HepG2 (cell line): ENCODE results near the gene CAMK2D. TPM values are rescaled to one million over a fixed set of nuclear protein-coding genes. Genes with fewer than 3 reads are reported as not detected.

Source experiments
- CCDC6 ChIP-seq: sonication (generic); formaldehyde crosslinking; IDR thresholded peaks from 2 replicates; pipeline ENCODE4 v1.8.1; 2022; ENCODE audit warnings: mild to moderate bottlenecking, missing genetic modification reagents, moderate library complexity
- ETV5 ChIP-seq: IDR thresholded peaks from 2 replicates; pipeline ENCODE4 v1.6.1; 2018; ENCODE audit warnings: missing biosample characterization, missing genetic modification reagents, inconsistent platforms, borderline replicate concordance
- KLF15 ChIP-seq: sonication (generic); formaldehyde crosslinking; IDR thresholded peaks from 2 replicates; pipeline ENCODE4 v1.8.1; 2023; ENCODE audit warnings: borderline replicate concordance, mild to moderate bottlenecking, inconsistent platforms, missing genetic modification reagents, mixed read lengths
- PHF20 ChIP-seq: sonication (generic); formaldehyde crosslinking; IDR thresholded peaks from 2 replicates; pipeline ENCODE4 v1.5.0; 2020; ENCODE audit warnings: mild to moderate bottlenecking, missing genetic modification reagents
- PHF21A ChIP-seq: sonication (generic); formaldehyde crosslinking; IDR thresholded peaks from 2 replicates; pipeline ENCODE4 v1.5.0; 2020; ENCODE audit warnings: mild to moderate bottlenecking, missing genetic modification reagents
- RAD51 ChIP-seq: fragments of 450-650 bp; IDR thresholded peaks from 2 replicates; pipeline ENCODE4 v1.6.1; 2016; ENCODE audit warnings: borderline replicate concordance
- SRSF1 ChIP-seq: fragments of 200-400 bp; formaldehyde crosslinking; optimal IDR thresholded peaks from 2 replicates; pipeline ENCODE3; 2017; ENCODE audit warnings: mild to moderate bottlenecking, low read depth, low read length, moderate library complexity
- U2AF1 ChIP-seq: fragments of 200-400 bp; formaldehyde crosslinking; optimal IDR thresholded peaks from 2 replicates; pipeline ENCODE3; 2017; ENCODE audit warnings: mild to moderate bottlenecking, low read depth, low read length
- ZFP36 ChIP-seq: fragments of 150-350 bp; IDR thresholded peaks from 2 replicates; pipeline ENCODE4 v1.6.1; 2018; ENCODE audit warnings: borderline replicate concordance, low read length, low read depth; ENCODE audit not compliant: partially characterized antibody
- ZNF468 ChIP-seq: sonication (generic); formaldehyde crosslinking; IDR thresholded peaks from 2 replicates; pipeline ENCODE4 v1.8.0; 2022; ENCODE audit warnings: mild to moderate bottlenecking, moderate library complexity, missing genetic modification reagents
- ZNF747 ChIP-seq: sonication (generic); formaldehyde crosslinking; IDR thresholded peaks from 2 replicates; pipeline ENCODE4 v1.8.1; 2023; ENCODE audit warnings: missing genetic modification reagents, mild to moderate bottlenecking, borderline replicate concordance
- polyA plus RNA-seq, 8 experiments: library from polyadenylated mRNA; depleted of rRNA in 3 of 8; stranded (reverse) in 7 of 8; unstranded in 1 of 8; fragments of >200 nt; fragmentation: Illumina TruSeq in 4 of 8; extraction: Trizol in 4 of 8; gene quantifications; 2 replicates each; pipeline versions ENCODE4 v1.2.1 to v1.2.3, GENCODE V29; 2011 to 2016; ENCODE audit warnings: low read depth in 4 of 8, missing spikeins in 1 of 8, mixed read lengths in 1 of 8; ENCODE audit not compliant: insufficient read depth in 1 of 8
- total RNA-seq, 5 experiments: library from RNA; depleted of rRNA; stranded (reverse); fragments of >200 nt; fragmentation: Illumina TruSeq; extraction: Trizol; gene quantifications; 2 replicates each; pipeline ENCODE4 v1.2.3, GENCODE V29; 2016; ENCODE audit warnings: low read depth in 1 of 5
- TF ChIP-seq, protein P1 (sequence below): sonication (generic); formaldehyde crosslinking; IDR thresholded peaks from 2 replicates; pipeline ENCODE4 v1.4.0; 2020; ENCODE audit warnings: missing genetic modification reagents
- TF ChIP-seq, protein P2 (sequence below): sonication (generic); formaldehyde crosslinking; IDR thresholded peaks from 2 replicates; pipeline ENCODE4 v1.5.1; 2020; ENCODE audit warnings: mild to moderate bottlenecking, missing genetic modification reagents, borderline replicate concordance
- TF ChIP-seq, protein P3 (sequence below): sonication (generic); formaldehyde crosslinking; IDR thresholded peaks from 2 replicates; pipeline ENCODE4 v1.4.0; 2020; ENCODE audit warnings: mild to moderate bottlenecking, missing genetic modification reagents

CAMK2D gene
- total and polyA plus RNA-seq, 2 of the 13 experiments (the other 11 are each of a cell fraction or from before 2014, with no cell fraction given), result 18.0 to 65.4 TPM

DNA sequence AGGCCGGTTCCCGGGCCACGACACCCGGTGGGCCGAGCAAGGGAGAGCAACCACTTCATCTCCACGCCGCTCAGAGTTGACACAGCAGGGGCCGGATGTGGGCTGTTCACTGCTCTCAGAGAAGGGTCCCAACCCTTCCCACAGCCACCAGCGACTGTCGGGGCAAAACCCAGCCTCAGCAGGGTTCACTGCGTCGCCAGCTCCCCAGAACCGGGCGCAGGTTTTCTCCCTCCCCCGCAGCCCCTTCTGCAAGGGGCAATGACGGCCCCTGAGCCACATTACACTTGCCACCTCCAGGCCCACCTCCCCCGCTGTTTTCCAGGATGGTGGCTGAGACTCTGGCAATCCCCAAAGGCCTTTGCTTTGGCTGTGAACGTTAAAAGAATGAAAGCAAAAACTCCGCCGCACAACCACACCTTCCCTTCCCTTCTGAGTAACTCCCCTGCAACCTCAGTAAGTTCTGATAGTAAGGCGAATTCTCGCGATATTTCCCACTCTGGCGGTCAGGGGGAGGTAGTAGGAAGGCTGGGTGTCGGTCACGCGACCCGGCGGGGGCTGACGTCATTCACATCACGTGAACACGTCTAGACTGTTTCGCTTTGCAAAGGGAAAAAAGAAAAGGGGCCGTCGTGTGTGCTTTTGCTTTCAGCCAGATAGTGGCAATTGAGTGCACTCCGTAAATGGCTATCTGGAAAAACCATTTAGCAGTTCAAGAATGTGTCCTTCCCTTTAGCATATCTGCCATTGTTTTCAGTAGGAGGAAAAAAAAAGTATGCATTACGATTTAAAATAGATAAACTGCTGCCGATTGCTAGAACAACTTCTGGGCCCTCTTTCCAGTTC lies 869 bp upstream of the CAMK2D start (continued):
- TF ChIP-seq, protein P1, sequence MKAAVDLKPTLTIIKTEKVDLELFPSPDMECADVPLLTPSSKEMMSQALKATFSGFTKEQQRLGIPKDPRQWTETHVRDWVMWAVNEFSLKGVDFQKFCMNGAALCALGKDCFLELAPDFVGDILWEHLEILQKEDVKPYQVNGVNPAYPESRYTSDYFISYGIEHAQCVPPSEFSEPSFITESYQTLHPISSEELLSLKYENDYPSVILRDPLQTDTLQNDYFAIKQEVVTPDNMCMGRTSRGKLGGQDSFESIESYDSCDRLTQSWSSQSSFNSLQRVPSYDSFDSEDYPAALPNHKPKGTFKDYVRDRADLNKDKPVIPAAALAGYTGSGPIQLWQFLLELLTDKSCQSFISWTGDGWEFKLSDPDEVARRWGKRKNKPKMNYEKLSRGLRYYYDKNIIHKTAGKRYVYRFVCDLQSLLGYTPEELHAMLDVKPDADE, result no peak
- no peak; the same call in 1 of the 2 replicates for TF ChIP-seq ZNF747 (CRISPR knock-in tag)
- TF ChIP-seq SRSF1, result no peak
- 0 out of 2 replicates have a peak, but pooled peaks have one; percentile 7 for TF ChIP-seq ETV5 (CRISPR knock-in tag)
- TF ChIP-seq PHF20, result peak; percentile 80
- peak; percentile 58; the same call in 1 of the 2 replicates for TF ChIP-seq PHF21A
- no peak for TF ChIP-seq ZNF468 (CRISPR knock-in tag)
- TF ChIP-seq RAD51, result peak; percentile 93
- TF ChIP-seq KLF15 (CRISPR knock-in tag), result 0 out of 2 replicates have a peak, but pooled peaks have one; percentile 70
- TF ChIP-seq, protein P2, sequence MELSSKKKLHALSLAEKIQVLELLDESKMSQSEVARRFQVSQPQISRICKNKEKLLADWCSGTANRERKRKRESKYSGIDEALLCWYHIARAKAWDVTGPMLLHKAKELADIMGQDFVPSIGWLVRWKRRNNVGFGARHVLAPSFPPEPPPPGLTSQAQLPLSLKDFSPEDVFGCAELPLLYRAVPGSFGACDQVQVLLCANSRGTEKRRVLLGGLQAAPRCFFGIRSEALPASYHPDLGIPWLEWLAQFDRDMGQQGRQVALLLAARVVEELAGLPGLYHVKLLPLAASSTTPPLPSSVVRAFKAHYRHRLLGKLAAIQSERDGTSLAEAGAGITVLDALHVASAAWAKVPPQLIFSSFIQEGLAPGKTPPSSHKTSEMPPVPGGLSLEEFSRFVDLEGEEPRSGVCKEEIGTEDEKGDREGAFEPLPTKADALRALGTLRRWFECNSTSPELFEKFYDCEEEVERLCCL (CRISPR knock-in tag), result 0 out of 2 replicates have a peak, but pooled peaks have one; percentile 55
- no peak for TF ChIP-seq ZFP36
- TF ChIP-seq U2AF1, result no peak
- TF ChIP-seq, protein P3, sequence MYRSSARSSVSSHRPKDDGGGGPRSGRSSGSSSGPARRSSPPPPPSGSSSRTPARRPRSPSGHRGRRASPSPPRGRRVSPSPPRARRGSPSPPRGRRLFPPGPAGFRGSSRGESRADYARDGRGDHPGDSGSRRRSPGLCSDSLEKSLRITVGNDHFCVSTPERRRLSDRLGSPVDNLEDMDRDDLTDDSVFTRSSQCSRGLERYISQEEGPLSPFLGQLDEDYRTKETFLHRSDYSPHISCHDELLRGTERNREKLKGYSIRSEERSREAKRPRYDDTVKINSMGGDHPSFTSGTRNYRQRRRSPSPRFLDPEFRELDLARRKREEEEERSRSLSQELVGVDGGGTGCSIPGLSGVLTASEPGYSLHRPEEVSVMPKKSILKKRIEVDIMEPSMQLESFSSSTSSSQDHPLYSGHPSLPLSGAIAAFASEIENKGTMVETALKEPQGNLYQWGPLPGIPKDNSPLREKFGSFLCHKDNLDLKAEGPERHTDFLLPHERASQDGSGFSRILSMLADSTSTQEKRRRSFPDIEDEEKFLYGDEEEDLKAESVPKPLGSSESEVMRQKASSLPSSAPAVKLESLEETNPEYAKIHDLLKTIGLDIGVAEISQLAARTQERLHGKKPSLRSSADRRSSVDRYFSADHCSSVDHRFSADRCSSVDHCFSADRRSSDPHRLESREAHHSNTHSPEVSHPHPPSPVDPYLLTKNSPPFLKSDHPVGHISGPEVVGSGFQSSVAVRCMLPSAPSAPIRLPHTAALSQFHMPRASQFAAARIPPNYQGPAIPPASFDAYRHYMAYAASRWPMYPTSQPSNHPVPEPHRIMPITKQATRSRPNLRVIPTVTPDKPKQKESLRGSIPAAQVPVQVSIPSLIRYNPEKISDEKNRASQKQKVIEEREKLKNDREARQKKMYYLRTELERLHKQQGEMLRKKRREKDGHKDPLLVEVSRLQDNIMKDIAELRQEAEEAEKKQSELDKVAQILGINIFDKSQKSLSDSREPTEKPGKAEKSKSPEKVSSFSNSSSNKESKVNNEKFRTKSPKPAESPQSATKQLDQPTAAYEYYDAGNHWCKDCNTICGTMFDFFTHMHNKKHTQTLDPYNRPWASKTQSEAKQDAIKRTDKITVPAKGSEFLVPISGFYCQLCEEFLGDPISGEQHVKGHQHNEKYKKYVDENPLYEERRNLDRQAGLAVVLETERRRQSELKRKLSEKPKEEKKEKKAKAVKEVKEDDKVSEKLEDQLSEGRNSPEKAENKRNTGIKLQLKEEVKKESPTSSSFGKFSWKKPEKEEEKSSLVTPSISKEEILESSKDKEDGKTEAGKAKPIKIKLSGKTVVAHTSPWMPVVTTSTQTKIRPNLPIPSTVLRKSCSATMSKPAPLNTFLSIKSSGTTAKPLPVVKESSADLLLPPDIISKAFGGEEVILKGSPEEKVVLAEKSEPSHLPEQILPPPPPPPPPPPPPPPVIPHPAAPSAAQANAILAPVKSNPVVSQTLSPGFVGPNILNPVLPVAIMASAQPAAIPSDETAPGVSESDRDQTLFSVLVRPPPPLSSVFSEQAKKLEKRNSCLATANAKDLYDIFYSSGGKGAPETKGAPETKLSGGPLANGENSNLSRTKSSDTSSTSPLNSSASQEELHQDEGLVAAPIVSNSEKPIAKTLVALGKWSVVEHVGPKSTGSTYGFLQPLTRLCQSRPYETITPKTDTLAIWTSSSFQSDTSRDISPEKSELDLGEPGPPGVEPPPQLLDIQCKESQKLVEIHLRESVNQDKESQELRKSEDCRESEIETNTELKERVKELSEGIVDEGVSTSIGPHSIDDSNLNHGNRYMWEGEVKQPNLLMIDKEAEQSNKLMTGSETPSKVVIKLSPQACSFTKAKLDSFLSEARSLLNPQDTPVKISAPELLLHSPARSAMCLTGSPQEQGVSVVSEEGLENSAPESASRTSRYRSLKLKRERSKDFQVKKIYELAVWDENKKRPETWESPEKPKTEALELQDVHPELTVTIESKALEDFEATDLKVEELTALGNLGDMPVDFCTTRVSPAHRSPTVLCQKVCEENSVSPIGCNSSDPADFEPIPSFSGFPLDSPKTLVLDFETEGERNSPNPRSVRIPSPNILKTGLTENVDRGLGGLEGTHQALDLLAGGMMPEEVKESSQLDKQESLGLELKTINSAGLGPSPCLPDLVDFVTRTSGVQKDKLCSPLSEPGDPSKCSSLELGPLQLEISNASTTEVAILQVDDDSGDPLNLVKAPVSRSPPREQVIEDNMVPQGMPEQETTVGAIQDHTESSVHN (CRISPR knock-in tag), result no peak
- TF ChIP-seq CCDC6 (CRISPR knock-in tag), result peak; percentile 63; the same call in 1 of the 2 replicates
